ENCODE measurements around the gene SLC20A1.

Gene SLC20A1

GRCh38 chr2:112712465-112712864 lies 66.7 kb downstream of the SLC20A1 start:
- no peak for DNase-seq

GRCh38 chr2:112712903-112713584 lies 67.3 kb downstream of the SLC20A1 start:
- no peak for DNase-seq
